Measurements from ENCODE around the gene SYNE2.

SYNE2 gene

DNA sequence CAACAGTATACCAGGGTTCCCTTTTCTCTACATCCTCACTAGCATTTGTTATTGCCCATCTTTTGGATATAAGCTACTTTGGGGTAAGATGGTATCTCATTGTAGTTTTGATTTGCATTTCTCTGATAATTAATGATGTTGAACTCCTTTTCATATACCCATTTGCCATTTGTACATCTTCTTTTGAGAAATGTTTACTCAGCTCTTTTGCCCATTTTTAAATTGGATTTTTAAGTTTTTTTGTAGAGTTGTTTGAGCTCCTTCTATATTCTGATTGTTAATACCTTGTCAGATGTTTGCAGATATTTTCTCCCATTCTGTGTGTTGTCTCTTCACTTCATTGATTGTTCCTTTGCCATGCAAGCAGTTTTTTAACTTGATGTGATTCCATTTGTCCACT is 419.2 kb downstream of the SYNE2 start:
- DNase-seq = no peak

Measured in stimulated activated naive CD4-positive, alpha-beta T cell (primary cell).